ENCODE measurements around the gene PARP14.
"Not testable (repeated sequence)": the region's sequence is repeated elsewhere in the genome, so short reads cannot be mapped to it uniquely, and the experiment has no call there.

PARP14 gene

DNA sequence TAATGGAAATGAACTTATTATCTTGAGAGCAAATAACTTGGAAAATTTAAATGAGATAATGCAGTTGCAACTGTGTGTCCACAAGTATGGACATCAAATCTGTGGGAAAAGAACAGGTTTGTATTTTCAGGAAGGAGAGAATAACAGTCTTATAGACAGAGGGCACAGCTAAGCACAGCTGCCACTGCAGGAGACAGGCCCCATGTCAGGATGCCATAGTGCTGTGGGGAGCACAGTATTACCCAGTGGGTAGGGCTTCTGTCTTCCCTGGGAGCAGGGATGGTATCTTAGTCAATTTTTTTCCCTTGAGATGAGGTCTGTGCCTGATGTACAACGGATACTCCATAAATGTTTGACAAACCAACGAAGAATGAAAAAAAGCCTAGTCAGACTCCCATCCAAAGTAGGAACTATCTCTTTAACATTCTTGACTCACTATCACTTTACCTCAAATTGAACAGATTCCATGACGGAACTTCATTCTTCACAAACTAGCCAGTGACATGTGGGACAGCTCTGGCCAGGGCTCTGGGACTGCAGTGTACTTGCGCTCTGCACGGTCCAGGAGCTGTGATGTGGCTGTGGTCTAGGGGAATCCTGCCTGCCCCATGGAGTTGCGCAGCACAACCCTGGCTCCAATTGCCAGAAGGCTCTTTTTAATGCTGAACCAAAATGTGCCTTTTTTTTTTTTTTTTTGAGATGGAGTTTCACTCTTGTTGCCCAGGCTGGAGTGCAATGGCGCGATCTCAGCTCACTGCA is 48.3 kb downstream of the PARP14 start:
- TF ChIP-seq, protein P1, sequence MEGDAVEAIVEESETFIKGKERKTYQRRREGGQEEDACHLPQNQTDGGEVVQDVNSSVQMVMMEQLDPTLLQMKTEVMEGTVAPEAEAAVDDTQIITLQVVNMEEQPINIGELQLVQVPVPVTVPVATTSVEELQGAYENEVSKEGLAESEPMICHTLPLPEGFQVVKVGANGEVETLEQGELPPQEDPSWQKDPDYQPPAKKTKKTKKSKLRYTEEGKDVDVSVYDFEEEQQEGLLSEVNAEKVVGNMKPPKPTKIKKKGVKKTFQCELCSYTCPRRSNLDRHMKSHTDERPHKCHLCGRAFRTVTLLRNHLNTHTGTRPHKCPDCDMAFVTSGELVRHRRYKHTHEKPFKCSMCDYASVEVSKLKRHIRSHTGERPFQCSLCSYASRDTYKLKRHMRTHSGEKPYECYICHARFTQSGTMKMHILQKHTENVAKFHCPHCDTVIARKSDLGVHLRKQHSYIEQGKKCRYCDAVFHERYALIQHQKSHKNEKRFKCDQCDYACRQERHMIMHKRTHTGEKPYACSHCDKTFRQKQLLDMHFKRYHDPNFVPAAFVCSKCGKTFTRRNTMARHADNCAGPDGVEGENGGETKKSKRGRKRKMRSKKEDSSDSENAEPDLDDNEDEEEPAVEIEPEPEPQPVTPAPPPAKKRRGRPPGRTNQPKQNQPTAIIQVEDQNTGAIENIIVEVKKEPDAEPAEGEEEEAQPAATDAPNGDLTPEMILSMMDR (IDR thresholded peaks at IDR 0.05; ENCODE audit: borderline replicate concordance, extremely low read depth, low read length, poor library complexity, severe bottlenecking) = no peak
- no peak for TF ChIP-seq EZH2 (IDR thresholded peaks at IDR 0.05; ENCODE audit: borderline replicate concordance, low read depth, low read length, severe bottlenecking)
- ATAC-seq (ENCODE audit: insufficient read depth, low read depth) (peak; percentile 44; the same call in 1 of the 3 replicates), DNase-seq (no peak)
- H3K36me3 ChIP-seq (ENCODE audit: insufficient read depth, low read length) = peaks cover 24% of the 10 kb centered on the region
- H3K27me3 ChIP-seq (ENCODE audit: insufficient read depth, low read length, poor library complexity) = no peaks in the 10 kb centered on the region
- H3K4me1 ChIP-seq (ENCODE audit: insufficient read depth, low read length) = no peaks in the 10 kb centered on the region
- H3K79me2 ChIP-seq (ENCODE audit: insufficient read depth, low read length) = no peaks in the 10 kb centered on the region
- no peaks in the 10 kb centered on the region for H3K9me3 ChIP-seq (ENCODE audit: insufficient read depth, low read length, severe bottlenecking)
- no peaks in the 10 kb centered on the region for H4K20me1 ChIP-seq (ENCODE audit: insufficient read depth, low read length)
- no peak overlapping the region for H3K9ac ChIP-seq (ENCODE audit: low read depth, low read length)
- H3K4me3 ChIP-seq (ENCODE audit: low read depth in 1 of 2, low read length in 2 of 2) = no peak overlapping the region
- H3K27ac ChIP-seq (ENCODE audit: low read length) = no peak overlapping the region
- H2AFZ ChIP-seq (ENCODE audit: low read depth, low read length) = no peak overlapping the region
- H3K4me2 ChIP-seq (ENCODE audit: insufficient read depth, low read length) = no peak overlapping the region

DNA sequence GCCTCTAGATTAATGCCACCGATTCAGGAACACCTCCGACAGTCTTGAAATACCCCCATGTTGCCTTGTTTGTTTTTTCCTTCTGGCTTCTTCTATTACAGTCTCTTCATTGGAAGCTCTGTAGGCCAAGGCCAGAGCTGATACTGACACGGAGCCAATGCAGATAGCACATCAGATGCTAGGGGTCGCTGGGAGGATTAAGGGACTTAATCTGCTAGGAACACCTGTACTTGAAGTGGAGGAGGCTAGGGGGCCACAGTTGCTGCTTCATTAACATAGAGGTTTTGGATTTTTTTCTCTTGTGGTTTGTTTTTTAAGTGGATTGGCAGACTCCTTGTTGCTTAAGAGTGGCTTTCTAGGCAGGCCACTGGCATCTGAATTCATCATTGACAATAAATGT is 49.6 kb downstream of the PARP14 start:
- Histone ChIP-seq H3K36me3 (ENCODE audit: insufficient read depth, low read length) (peaks cover 22% of the 10 kb centered on the region), H3K27me3 (ENCODE audit: insufficient read depth, low read length, poor library complexity) (no peaks in the 10 kb centered on the region), H3K9ac (ENCODE audit: low read depth, low read length) (no peak overlapping the region), H3K79me2 (ENCODE audit: insufficient read depth, low read length) (no peaks in the 10 kb centered on the region), H3K4me3 (ENCODE audit: low read depth in 1 of 2, low read length in 2 of 2) (no peak overlapping the region), H3K9me3 (ENCODE audit: insufficient read depth, low read length, severe bottlenecking) (no peaks in the 10 kb centered on the region), H3K27ac (ENCODE audit: low read length) (no peak overlapping the region), H4K20me1 (ENCODE audit: insufficient read depth, low read length) (no peaks in the 10 kb centered on the region), H2AFZ (ENCODE audit: low read depth, low read length) (no peak overlapping the region), H3K4me2 (ENCODE audit: insufficient read depth, low read length) (no peak overlapping the region), H3K4me1 (ENCODE audit: insufficient read depth, low read length) (no peaks in the 10 kb centered on the region)
- ATAC-seq (ENCODE audit: insufficient read depth, low read depth) (peak; percentile 62), DNase-seq (peak; percentile 16)
- TF ChIP-seq EZH2 (IDR thresholded peaks at IDR 0.05; ENCODE audit: borderline replicate concordance, low read depth, low read length, severe bottlenecking) = no peak
- TF ChIP-seq, protein P1 (IDR thresholded peaks at IDR 0.05; ENCODE audit: borderline replicate concordance, extremely low read depth, low read length, poor library complexity, severe bottlenecking) = no peak

- not testable (repeated sequence) for H3K9ac ChIP-seq (ENCODE audit: low read depth, low read length); H3K27me3 ChIP-seq (ENCODE audit: insufficient read depth, low read length, poor library complexity); H3K79me2 ChIP-seq (ENCODE audit: insufficient read depth, low read length); H4K20me1 ChIP-seq (ENCODE audit: insufficient read depth, low read length); H3K4me1 ChIP-seq (ENCODE audit: insufficient read depth, low read length); H3K9me3 ChIP-seq (ENCODE audit: insufficient read depth, low read length, severe bottlenecking); ATAC-seq (ENCODE audit: insufficient read depth, low read depth); H3K4me2 ChIP-seq (ENCODE audit: insufficient read depth, low read length); H3K27ac ChIP-seq (ENCODE audit: low read length); H3K4me3 ChIP-seq (ENCODE audit: low read depth in 1 of 2, low read length in 2 of 2); DNase-seq; H2AFZ ChIP-seq (ENCODE audit: low read depth, low read length)
- H3K36me3 ChIP-seq (ENCODE audit: insufficient read depth, low read length) = peaks cover 13% of the 10 kb centered on the region
Observed at GRCh38 chr3:122732682-122733525, 52.3 kb downstream of the PARP14 start.

DNA sequence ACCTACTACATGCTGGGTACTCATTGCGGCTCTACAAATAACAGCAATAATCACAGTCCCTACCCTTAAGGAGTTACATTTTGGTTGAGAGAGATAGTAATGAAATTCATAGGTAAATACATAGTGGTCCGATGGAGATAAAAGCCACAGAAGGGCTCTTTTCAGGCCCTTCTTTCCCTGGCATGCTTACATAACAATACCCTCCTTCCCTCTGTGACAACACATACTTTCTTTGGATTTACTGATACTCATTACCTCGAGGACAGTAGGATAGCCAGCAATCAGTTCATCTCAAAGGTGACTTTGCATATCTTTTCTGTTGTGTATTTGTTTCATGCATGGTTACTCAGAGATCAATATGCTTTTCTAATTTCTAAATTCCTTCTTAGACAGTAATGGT is 58.5 kb downstream of the PARP14 start:
- H3K4me1 ChIP-seq (ENCODE audit: insufficient read depth, low read length) = no peaks in the 10 kb centered on the region
- ATAC-seq (ENCODE audit: insufficient read depth, low read depth) = no peak
- H3K4me3 ChIP-seq (ENCODE audit: low read depth in 1 of 2, low read length in 2 of 2) = no peak overlapping the region
- no peak overlapping the region for H3K27ac ChIP-seq (ENCODE audit: low read length)
- no peaks in the 10 kb centered on the region for H3K79me2 ChIP-seq (ENCODE audit: insufficient read depth, low read length)
- H3K4me2 ChIP-seq (ENCODE audit: insufficient read depth, low read length) = no peak overlapping the region
- H3K9ac ChIP-seq (ENCODE audit: low read depth, low read length) = no peak overlapping the region
- H3K27me3 ChIP-seq (ENCODE audit: insufficient read depth, low read length, poor library complexity) = no peaks in the 10 kb centered on the region
- H2AFZ ChIP-seq (ENCODE audit: low read depth, low read length) = no peak overlapping the region
- H3K36me3 ChIP-seq (ENCODE audit: insufficient read depth, low read length) = peaks cover 15% of the 10 kb centered on the region; the same call in 1 of the 2 replicates
- no peaks in the 10 kb centered on the region for H4K20me1 ChIP-seq (ENCODE audit: insufficient read depth, low read length)
- no peaks in the 10 kb centered on the region for H3K9me3 ChIP-seq (ENCODE audit: insufficient read depth, low read length, severe bottlenecking)
- no peak for DNase-seq
- TF ChIP-seq, protein P1 (IDR thresholded peaks at IDR 0.05; ENCODE audit: borderline replicate concordance, extremely low read depth, low read length, poor library complexity, severe bottlenecking) = no peak
- no peak for TF ChIP-seq EZH2 (IDR thresholded peaks at IDR 0.05; ENCODE audit: borderline replicate concordance, low read depth, low read length, severe bottlenecking)

Data from DND-41 (cell line).